Loucy (cell line): ENCODE data around the gene LRRC4B.

Experiments
- EZH2phosphoT487 ChIP-seq: fragments of 200-600 bp; IDR thresholded peaks from 2 replicates; pipeline ENCODE4 v1.6.1; 2018; ENCODE audit warnings: antibody characterized with exemption, mild to moderate bottlenecking, moderate library complexity, borderline replicate concordance
- TF ChIP-seq, protein P1 (sequence below): fragments of 200-600 bp; sonication (generic); conservative IDR thresholded peaks from 2 replicates; pipeline ENCODE4 v1.5.1; 2014; ENCODE audit warnings: mild to moderate bottlenecking, antibody characterized with exemption, low read length

GRCh38 chr19:50494186-50495019, 73.8 kb downstream of the LRRC4B start:
- TF ChIP-seq, protein P1, sequence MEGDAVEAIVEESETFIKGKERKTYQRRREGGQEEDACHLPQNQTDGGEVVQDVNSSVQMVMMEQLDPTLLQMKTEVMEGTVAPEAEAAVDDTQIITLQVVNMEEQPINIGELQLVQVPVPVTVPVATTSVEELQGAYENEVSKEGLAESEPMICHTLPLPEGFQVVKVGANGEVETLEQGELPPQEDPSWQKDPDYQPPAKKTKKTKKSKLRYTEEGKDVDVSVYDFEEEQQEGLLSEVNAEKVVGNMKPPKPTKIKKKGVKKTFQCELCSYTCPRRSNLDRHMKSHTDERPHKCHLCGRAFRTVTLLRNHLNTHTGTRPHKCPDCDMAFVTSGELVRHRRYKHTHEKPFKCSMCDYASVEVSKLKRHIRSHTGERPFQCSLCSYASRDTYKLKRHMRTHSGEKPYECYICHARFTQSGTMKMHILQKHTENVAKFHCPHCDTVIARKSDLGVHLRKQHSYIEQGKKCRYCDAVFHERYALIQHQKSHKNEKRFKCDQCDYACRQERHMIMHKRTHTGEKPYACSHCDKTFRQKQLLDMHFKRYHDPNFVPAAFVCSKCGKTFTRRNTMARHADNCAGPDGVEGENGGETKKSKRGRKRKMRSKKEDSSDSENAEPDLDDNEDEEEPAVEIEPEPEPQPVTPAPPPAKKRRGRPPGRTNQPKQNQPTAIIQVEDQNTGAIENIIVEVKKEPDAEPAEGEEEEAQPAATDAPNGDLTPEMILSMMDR = no peak
- TF ChIP-seq EZH2phosphoT487 = no peak
